ENCODE measurements around the gene SPAG17. TPM values are rescaled to one million over a fixed set of nuclear protein-coding genes. Genes with fewer than 3 reads are reported as not detected.

The SPAG17 gene
- polyA plus RNA-seq, 1 of the 3 experiments (the other 2 are of a cell fraction): not detected

- CTCF ChIA-PET: no interaction called here
- POLR2A ChIA-PET: no interaction called here
Measured at GRCh38 chr1:118177998-118178397, 7.0 kb downstream of the SPAG17 start.

More at GRCh38 chr1:118177998-118178397, 7.0 kb downstream of the SPAG17 start:
- TF ChIP-seq MXI1 (IDR thresholded peaks at IDR 0.05; ENCODE audit: low read depth, low read length) (no peak), RCOR1 (IDR thresholded peaks at IDR 0.05; ENCODE audit: low read length) (no peak), FOXM1 (IDR thresholded peaks at IDR 0.05; ENCODE audit: low read depth) (no peak), GABPA (IDR thresholded peaks at IDR 0.05; ENCODE audit: low read depth) (no peak), USF1 (IDR thresholded peaks at IDR 0.05; ENCODE audit: borderline replicate concordance, low read depth) (no peak), PBX3 (IDR thresholded peaks at IDR 0.05) (no peak), IRF3 (IDR thresholded peaks at IDR 0.05; ENCODE audit: low read depth, low read length) (no peak), NRF1 (IDR thresholded peaks at IDR 0.05; ENCODE audit: low read depth, low read length) (no peak), ZBTB33 (IDR thresholded peaks at IDR 0.05; ENCODE audit: borderline replicate concordance, low read depth) (no peak), TEAD4 (IDR thresholded peaks at IDR 0.05; ENCODE audit: borderline replicate concordance, insufficient read depth) (no peak), USF2 (IDR thresholded peaks at IDR 0.05; ENCODE audit: borderline replicate concordance, low read depth, low read length) (no peak), EP300 (IDR thresholded peaks at IDR 0.05; ENCODE audit: borderline replicate concordance in 1 of 2, low read depth in 1 of 2, low read length in 1 of 2) (no peak), YY1 (IDR thresholded peaks at IDR 0.05; ENCODE audit: low read depth) (no peak), REST (IDR thresholded peaks at IDR 0.05; ENCODE audit: low read depth, low read length) (no peak)
- DNase-seq: no peak
- Histone ChIP-seq H3K79me2 (ENCODE audit: insufficient read depth) (no peaks in the 10 kb centered on the region), H3K4me2 (no peak overlapping the region), H2AFZ (ENCODE audit: low read depth) (no peak overlapping the region), H3K27ac (ENCODE audit: low read depth in 2 of 2, low read length in 1 of 2) (no peak overlapping the region), H3K9me2 (no peaks in the 10 kb centered on the region), H4K20me1 (ENCODE audit: insufficient read depth) (no peaks in the 10 kb centered on the region), H3K4me1 (ENCODE audit: control insufficient read depth in 1 of 2, insufficient read depth in 2 of 2, low read depth in 1 of 2, low read length in 1 of 2) (no peaks in the 10 kb centered on the region), H3K4me3 (ENCODE audit: low read depth in 2 of 2, low read length in 1 of 2) (no peak overlapping the region), H3K9ac (no peak overlapping the region), H3K9me3 (no peaks in the 10 kb centered on the region), H3K27me3 (ENCODE audit: insufficient read depth) (no peaks in the 10 kb centered on the region), H3F3A (replicated peaks; ENCODE audit: insufficient read depth) (no peaks in the 10 kb centered on the region), H3K36me3 (replicated peaks in 1 of 2; ENCODE audit: control insufficient read depth in 1 of 2, insufficient read depth in 2 of 2, low read length in 1 of 2) (no peaks in the 10 kb centered on the region)
- 4% methylated on average over 3 of the region's 3 CpGs for WGBS (ENCODE audit: low lambda C conversion rate)
